ENCODE results near the gene PEAK3. TPM values are rescaled to one million over a fixed set of nuclear protein-coding genes. Genes with fewer than 3 reads are reported as not detected.

PEAK3 gene
- total and polyA plus RNA-seq, 5 donors from 2014 or later: 0.10 to 0.32 (median 0.15) TPM; not detected in 1

DNA sequence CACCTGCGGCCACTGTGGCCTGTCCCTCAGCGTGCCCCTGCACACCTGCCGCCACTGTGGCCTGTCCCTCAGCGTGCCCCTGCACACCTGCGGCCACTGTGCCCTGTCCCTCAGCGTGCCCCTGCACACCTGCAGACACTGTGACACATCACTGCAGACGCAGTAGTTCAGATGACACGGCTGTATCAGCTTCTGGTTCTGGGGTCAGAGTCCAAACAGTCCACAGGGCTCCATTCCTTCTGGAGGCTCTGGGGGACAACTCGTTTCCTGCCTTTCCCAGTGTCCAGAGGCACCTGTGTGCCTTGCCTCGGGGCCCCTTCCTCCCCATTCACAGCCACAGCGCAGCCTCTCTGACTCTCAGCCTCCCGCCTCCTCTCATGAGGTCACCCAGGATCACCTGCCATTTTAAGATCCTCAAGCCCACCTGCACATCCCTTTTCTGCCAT lies 39.9 kb downstream of the PEAK3 start:
- no peak for ATAC-seq (ENCODE audit: low read depth in 2 of 2)
- Mint-ChIP-seq H3K4me3 (peak overlapping the region in 2 of 4 donors; percentile 24 to 46), H3K36me3 (peaks cover 10% of the 10 kb centered on the region), H3K4me1 (peaks cover 15 to 61% (median 41%) of the 10 kb centered on the region in 4 donors), H3K9me3 (no peaks in the 10 kb centered on the region), H3K27ac (peak overlapping the region in 2 of 3 donors; percentile 43 to 60), H3K27me3 (peaks cover 13% of the 10 kb centered on the region)
- Histone ChIP-seq H3K4me3 (ENCODE audit: low read depth, low read length) (no peak overlapping the region), H3K9me3 (ENCODE audit: control insufficient read depth in 2 of 2, low read length in 2 of 2) (no peaks in the 10 kb centered on the region), H3K27ac (ENCODE audit: insufficient read depth, low read length, poor library complexity, severe bottlenecking) (no peak overlapping the region), H3K36me3 (ENCODE audit: control insufficient read depth, insufficient read depth, low read length) (peaks cover 46% of the 10 kb centered on the region), H3K27me3 (ENCODE audit: control insufficient read depth, insufficient read depth, low read length) (no peaks in the 10 kb centered on the region), H3K4me1 (ENCODE audit: control insufficient read depth, insufficient read depth, low read length, poor library complexity, severe bottlenecking) (peaks cover 63% of the 10 kb centered on the region)
- DNase-seq: no peak

- H3K27ac ChIP-seq (ENCODE audit: insufficient read depth, low read length, poor library complexity, severe bottlenecking): peak overlapping the region; percentile 99
- peaks cover 67% of the 10 kb centered on the region for H3K4me1 ChIP-seq (ENCODE audit: control insufficient read depth, insufficient read depth, low read length, poor library complexity, severe bottlenecking)
- no peak for DNase-seq
- Mint-ChIP-seq H3K9me3 (no peaks in the 10 kb centered on the region), H3K4me3 (peak overlapping the region; percentile 92 to 100 (median 96)), H3K36me3 (peaks cover 16% of the 10 kb centered on the region), H3K27me3 (peaks cover 13% of the 10 kb centered on the region), H3K4me1 (peaks cover 15 to 67% (median 46%) of the 10 kb centered on the region in 4 donors), H3K27ac (peak overlapping the region; percentile 55 to 99 (median 89))
- H3K27me3 ChIP-seq (ENCODE audit: control insufficient read depth, insufficient read depth, low read length): no peaks in the 10 kb centered on the region
- peaks cover 36% of the 10 kb centered on the region for H3K36me3 ChIP-seq (ENCODE audit: control insufficient read depth, insufficient read depth, low read length)
- ATAC-seq (ENCODE audit: low read depth in 2 of 2): no peak
- no peaks in the 10 kb centered on the region for H3K9me3 ChIP-seq (ENCODE audit: control insufficient read depth in 2 of 2, low read length in 2 of 2)
- peak overlapping the region; percentile 84 for H3K4me3 ChIP-seq (ENCODE audit: low read depth, low read length)
These were observed 40.9 kb downstream of the PEAK3 start for GRCh38 chr19:2240881-2241760.

DNA sequence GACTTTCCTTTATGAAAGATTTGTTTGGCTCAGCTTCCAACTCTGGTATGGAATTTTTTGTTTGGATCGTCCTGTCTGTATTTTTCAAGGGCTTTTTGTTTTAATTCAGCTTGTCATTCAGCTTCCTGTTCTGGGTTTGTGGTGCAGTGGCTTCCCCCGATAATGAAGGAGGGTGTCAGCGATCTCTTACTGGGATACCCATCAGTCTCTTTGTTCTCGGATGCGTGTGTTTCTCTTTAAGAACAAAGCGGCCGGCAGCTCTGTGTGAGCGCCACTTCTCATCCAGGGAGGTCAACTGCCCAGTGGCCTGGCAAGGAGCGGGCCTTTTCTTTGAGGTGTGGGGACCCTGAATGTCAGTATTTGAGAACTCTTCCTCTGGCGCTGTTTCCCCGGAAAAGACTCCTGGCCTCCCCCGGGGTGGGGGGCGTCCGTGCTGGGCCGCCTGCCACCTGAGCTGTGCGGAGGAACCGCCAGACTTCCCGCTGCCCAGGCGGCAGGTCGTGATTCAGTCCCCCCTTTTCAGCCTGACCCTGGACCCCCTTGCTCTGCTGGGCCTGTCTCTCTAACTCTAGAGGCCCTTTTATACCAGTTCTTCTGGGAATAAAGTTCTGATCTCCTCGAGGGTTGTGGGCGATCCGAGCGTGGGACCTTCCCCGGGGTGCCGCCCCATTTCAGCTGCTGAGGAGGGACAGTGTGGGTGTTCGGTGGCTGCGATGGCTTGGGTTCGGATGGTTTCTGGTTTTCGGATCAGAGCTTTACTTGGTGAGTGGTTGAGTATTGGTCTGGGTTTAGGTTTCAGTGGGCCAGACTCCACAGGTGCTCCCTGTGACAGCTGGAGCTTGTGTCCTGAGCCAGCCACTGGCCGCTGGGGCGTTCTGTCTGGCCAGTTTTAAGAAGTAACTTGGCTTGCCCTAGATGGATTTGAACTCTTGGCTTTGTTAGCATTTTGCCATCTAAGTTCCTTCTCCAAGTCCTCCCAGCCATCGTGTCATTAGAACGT lies 41.9 kb downstream of the PEAK3 start:
- H3K36me3 ChIP-seq (ENCODE audit: control insufficient read depth, insufficient read depth, low read length): peaks cover 26% of the 10 kb centered on the region
- H3K27me3 Mint-ChIP-seq: peaks cover 13% of the 10 kb centered on the region
- peaks cover 16% of the 10 kb centered on the region for H3K36me3 Mint-ChIP-seq
- no peak for ATAC-seq (ENCODE audit: low read depth in 2 of 2)
- H3K4me3 ChIP-seq (ENCODE audit: low read depth, low read length): peak overlapping the region; percentile 84
- no peaks in the 10 kb centered on the region for H3K27me3 ChIP-seq (ENCODE audit: control insufficient read depth, insufficient read depth, low read length)
- peak overlapping the region; percentile 99 for H3K27ac ChIP-seq (ENCODE audit: insufficient read depth, low read length, poor library complexity, severe bottlenecking)
- H3K4me1 ChIP-seq (ENCODE audit: control insufficient read depth, insufficient read depth, low read length, poor library complexity, severe bottlenecking): peaks cover 72% of the 10 kb centered on the region
- no peaks in the 10 kb centered on the region for H3K9me3 ChIP-seq (ENCODE audit: control insufficient read depth in 2 of 2, low read length in 2 of 2)
- H3K4me1 Mint-ChIP-seq: peaks cover 15 to 69% (median 48%) of the 10 kb centered on the region in 4 donors
- H3K9me3 Mint-ChIP-seq: no peaks in the 10 kb centered on the region
- peak overlapping the region; percentile 92 to 100 (median 96) for H3K4me3 Mint-ChIP-seq
- peak overlapping the region; percentile 96 to 99 (median 98) for H3K27ac Mint-ChIP-seq
- peak in 2 of 3 donors; percentile 38 to 76 for DNase-seq

GRCh38 chr19:2239173-2239572 lies 42.8 kb downstream of the PEAK3 start:
- H3K9me3 ChIP-seq (ENCODE audit: control insufficient read depth in 2 of 2, low read length in 2 of 2): no peaks in the 10 kb centered on the region
- peak overlapping the region; percentile 84 for H3K4me3 ChIP-seq (ENCODE audit: low read depth, low read length)
- Mint-ChIP-seq H3K27ac (peak overlapping the region; percentile 96 to 99 (median 98)), H3K9me3 (no peaks in the 10 kb centered on the region), H3K27me3 (peaks cover 13% of the 10 kb centered on the region), H3K4me1 (peaks cover 15 to 78% (median 53%) of the 10 kb centered on the region in 4 donors), H3K4me3 (peak overlapping the region; percentile 92 to 100 (median 96)), H3K36me3 (peaks cover 16% of the 10 kb centered on the region)
- H3K27me3 ChIP-seq (ENCODE audit: control insufficient read depth, insufficient read depth, low read length): no peaks in the 10 kb centered on the region
- ATAC-seq (ENCODE audit: low read depth in 2 of 2) (no peak), DNase-seq (no peak)
- peaks cover 17% of the 10 kb centered on the region for H3K36me3 ChIP-seq (ENCODE audit: control insufficient read depth, insufficient read depth, low read length)
- peak overlapping the region; percentile 99 for H3K27ac ChIP-seq (ENCODE audit: insufficient read depth, low read length, poor library complexity, severe bottlenecking)
- peaks cover 77% of the 10 kb centered on the region for H3K4me1 ChIP-seq (ENCODE audit: control insufficient read depth, insufficient read depth, low read length, poor library complexity, severe bottlenecking)

DNA sequence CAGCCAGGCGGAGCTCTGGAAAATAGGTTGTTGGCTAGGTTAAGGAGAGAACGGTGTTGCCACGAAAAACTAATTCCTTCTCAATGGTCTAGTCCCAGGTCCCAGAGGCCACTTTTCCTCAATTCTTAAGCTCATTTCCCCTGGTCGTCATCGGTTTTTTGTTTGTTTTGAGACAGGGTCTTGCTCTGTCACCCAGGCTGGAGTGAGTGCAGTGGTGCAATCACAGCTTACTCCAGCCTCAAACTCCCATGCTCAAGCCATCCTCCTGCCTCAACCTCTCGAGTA lies 44.2 kb downstream of the PEAK3 start:
- DNase-seq: no peak
- H3K4me1 ChIP-seq (ENCODE audit: control insufficient read depth, insufficient read depth, low read length, poor library complexity, severe bottlenecking): peaks cover 79% of the 10 kb centered on the region
- ATAC-seq (ENCODE audit: low read depth in 2 of 2): no peak
- no peaks in the 10 kb centered on the region for H3K9me3 ChIP-seq (ENCODE audit: control insufficient read depth in 2 of 2, low read length in 2 of 2)
- peak overlapping the region; percentile 99 for H3K27ac ChIP-seq (ENCODE audit: insufficient read depth, low read length, poor library complexity, severe bottlenecking)
- Mint-ChIP-seq H3K36me3 (peaks cover 16% of the 10 kb centered on the region), H3K4me1 (peaks cover 15 to 79% (median 55%) of the 10 kb centered on the region in 4 donors), H3K27ac (peak overlapping the region; percentile 96 to 99 (median 98)), H3K27me3 (peaks cover 13% of the 10 kb centered on the region), H3K9me3 (no peaks in the 10 kb centered on the region), H3K4me3 (peak overlapping the region; percentile 92 to 100 (median 96))
- H3K36me3 ChIP-seq (ENCODE audit: control insufficient read depth, insufficient read depth, low read length): peaks cover 8% of the 10 kb centered on the region
- peak overlapping the region; percentile 75 for H3K4me3 ChIP-seq (ENCODE audit: low read depth, low read length)
- no peaks in the 10 kb centered on the region for H3K27me3 ChIP-seq (ENCODE audit: control insufficient read depth, insufficient read depth, low read length)

DNA sequence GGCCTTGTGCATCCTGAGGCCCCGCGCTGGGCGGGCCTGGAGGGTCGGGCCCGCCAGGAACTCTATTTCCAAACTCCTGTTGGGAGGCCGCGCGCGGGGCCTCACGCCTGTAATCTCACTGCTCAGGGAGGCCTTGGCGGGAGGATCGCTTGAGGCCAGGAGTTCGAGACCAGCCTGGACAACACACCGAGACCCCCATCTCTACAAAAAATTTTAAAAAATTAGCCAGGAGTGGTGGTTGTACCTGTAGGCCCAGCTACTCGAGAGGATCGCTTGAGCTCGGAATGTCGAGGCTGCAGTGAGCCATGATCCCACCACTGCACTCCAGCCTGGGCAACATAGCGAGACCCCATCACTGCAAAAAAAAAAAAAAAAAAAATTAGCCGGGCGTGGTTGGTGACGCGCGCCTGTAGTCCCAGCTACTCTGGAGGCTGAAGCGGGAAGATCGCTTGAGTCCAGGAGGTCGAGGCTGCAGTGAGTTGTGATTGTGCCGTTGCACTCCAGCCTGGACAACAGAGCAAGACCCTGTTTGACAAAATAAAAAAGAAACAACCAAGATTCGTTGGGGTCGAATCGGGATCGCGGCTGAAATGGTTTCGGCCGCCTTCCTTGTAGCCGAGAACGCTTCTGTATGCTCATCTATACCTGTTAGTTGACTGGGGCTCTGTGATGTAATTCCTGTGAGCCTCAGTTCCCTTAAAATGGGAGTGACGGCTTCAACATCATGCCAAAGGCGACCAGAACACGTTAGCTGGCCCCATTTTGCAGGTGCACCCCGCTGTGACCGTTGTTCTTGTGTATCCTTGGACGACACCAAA lies 44.7 kb downstream of the PEAK3 start:
- H3K9me3 Mint-ChIP-seq: no peaks in the 10 kb centered on the region
- Histone ChIP-seq H3K9me3 (ENCODE audit: control insufficient read depth in 2 of 2, low read length in 2 of 2) (no peaks in the 10 kb centered on the region), H3K27ac (ENCODE audit: insufficient read depth, low read length, poor library complexity, severe bottlenecking) (peak overlapping the region; percentile 99), H3K4me3 (ENCODE audit: low read depth, low read length) (peak overlapping the region; percentile 75), H3K27me3 (ENCODE audit: control insufficient read depth, insufficient read depth, low read length) (no peaks in the 10 kb centered on the region), H3K36me3 (ENCODE audit: control insufficient read depth, insufficient read depth, low read length) (peaks cover 3% of the 10 kb centered on the region), H3K4me1 (ENCODE audit: control insufficient read depth, insufficient read depth, low read length, poor library complexity, severe bottlenecking) (peaks cover 74% of the 10 kb centered on the region)
- peaks cover 15 to 78% (median 51%) of the 10 kb centered on the region in 4 donors for H3K4me1 Mint-ChIP-seq
- H3K27ac Mint-ChIP-seq: peak overlapping the region; percentile 96 to 99 (median 98)
- peaks cover 13% of the 10 kb centered on the region for H3K27me3 Mint-ChIP-seq
- DNase-seq: no peak
- H3K36me3 Mint-ChIP-seq: peaks cover 16% of the 10 kb centered on the region
- peak overlapping the region; percentile 92 to 100 (median 96) for H3K4me3 Mint-ChIP-seq
- no peak for ATAC-seq (ENCODE audit: low read depth in 2 of 2)

Measured in CD4-positive, CD25-positive, alpha-beta regulatory T cell (primary cell).